Stimulated activated CD4-positive, alpha-beta T cell treated with anti-CD3 and anti-CD28 coated beads, Interleukin-4, amount 100 ng/mL, for 48 hours (primary cell): ENCODE data around the gene CRHR1.
A peak's percentile ranks its signal among the peaks of the same experiment; 100 is the strongest.
"Not testable (repeated sequence)": the region's sequence is repeated elsewhere in the genome, so short reads cannot be mapped to it uniquely, and the experiment has no call there.

Experiments used
- DNase-seq, 2 donors: peaks; one replicate each; pipeline ENCODE4 v3.0.0-alpha.2; 2020; ENCODE audit warnings: low read depth in 2 of 2

Gene CRHR1

DNA sequence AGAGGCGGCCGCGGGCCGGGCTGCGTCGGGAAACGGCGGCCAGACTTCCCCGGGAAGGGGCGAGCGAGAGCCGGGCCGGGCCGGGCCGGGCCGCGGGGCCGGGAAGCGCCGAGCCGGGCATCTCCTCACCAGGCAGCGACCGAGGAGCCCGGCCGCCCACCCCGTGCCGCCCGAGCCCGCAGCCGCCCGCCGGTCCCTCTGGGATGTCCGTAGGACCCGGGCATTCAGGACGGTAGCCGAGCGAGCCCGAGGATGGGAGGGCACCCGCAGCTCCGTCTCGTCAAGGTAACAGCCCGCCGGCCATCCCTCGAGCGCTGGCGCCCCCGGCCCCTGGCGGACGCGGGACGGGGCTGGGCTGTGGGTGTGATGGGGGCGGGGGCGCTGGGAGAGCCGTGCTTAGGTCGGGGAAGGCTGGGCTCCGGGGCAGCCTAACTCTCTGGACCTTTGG is at the start of gene CRHR1:
Gene CRHR1, plus strand, starts transcription at position 28 of the 448 bp plus-strand sequence. Its CDS starts 225 bp downstream, at position 253.
- DNase-seq, result no peak

- no peak for DNase-seq
Measured at GRCh38 chr17:45734598-45734997, 49.5 kb upstream of the CRHR1 start.

- no peak for DNase-seq
Measured at GRCh38 chr17:45735488-45735887, 48.6 kb upstream of the CRHR1 start.

GRCh38 chr17:45739786-45740185 is 44.3 kb upstream of the CRHR1 start:
- DNase-seq, result no peak

DNA sequence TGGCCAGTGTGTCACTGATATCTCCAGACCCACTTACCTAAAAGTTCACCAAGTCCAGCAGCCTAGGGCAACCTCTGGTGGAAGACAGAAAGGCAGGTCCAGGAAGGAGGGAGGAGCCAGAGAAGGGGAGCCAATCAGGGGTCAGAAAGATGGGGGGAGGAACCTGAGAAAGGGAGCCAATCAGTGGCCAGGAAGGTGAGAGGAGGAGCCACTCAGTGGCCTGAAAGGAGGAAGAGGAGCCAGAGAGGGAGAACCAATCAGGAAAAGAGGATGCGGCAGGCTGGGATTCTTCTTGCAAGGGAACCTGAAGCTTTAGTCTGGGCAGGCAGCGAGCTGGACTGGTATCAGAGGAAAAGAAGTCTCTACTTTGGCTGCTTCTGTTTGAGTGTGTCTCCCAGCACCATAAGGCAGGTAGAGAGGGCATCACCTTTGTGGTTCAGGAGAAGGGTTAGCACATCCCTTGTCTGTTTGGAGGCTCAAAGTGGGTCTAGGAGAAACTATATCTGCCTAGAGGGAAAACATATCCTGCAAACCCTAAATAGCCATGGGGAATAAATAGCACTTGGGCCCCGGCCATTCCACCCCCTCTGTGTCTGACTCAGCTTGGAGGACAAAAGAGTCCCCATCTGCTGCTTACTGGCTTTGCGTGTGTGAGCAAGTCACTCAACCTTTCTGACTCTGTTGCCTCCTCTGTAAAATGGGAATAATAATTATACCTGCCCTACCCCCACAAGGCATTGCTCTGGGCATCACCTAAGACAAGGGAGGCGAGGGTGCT is 43.4 kb upstream of the CRHR1 start:
- DNase-seq, result peak; percentile 4 to 15

- DNase-seq, result no peak
Measured at GRCh38 chr17:45742251-45742650, 41.9 kb upstream of the CRHR1 start.

DNA sequence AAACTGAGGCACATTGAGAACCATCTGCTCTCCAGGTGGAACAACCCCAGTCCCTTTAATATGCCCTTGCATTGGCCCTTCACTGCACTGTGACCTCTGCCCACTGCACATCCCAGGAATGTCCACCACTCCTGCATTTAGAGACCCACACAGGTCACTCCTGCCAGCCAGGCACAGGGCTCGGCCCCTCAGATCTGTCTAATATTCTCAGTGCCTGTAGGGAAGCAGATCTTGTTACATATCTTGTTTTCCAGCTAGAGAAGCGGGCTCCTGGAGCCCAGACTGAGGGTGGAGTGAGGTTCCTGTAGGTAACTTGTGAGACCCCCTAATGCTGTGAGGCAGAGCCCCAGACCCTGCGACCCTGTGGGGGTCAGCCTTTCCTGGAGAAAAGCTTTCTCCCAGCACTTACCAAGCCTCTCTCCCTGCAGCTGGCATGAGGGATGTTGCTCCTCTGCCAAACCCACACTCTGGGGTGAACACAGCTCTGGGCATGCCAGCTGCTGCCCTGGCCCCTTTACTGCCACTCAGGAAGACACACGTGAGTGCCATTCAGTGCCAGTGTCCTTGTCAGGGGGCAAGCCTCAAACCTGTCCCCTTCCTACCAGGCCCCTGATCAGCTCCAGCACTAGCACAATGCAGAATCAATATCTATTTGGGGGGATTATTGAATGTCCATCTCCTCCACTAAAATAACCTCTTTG is 40.3 kb upstream of the CRHR1 start:
- no peak for DNase-seq

- not testable (repeated sequence) for DNase-seq
Measured at GRCh38 chr17:45744826-45745225, 39.3 kb upstream of the CRHR1 start.

DNA sequence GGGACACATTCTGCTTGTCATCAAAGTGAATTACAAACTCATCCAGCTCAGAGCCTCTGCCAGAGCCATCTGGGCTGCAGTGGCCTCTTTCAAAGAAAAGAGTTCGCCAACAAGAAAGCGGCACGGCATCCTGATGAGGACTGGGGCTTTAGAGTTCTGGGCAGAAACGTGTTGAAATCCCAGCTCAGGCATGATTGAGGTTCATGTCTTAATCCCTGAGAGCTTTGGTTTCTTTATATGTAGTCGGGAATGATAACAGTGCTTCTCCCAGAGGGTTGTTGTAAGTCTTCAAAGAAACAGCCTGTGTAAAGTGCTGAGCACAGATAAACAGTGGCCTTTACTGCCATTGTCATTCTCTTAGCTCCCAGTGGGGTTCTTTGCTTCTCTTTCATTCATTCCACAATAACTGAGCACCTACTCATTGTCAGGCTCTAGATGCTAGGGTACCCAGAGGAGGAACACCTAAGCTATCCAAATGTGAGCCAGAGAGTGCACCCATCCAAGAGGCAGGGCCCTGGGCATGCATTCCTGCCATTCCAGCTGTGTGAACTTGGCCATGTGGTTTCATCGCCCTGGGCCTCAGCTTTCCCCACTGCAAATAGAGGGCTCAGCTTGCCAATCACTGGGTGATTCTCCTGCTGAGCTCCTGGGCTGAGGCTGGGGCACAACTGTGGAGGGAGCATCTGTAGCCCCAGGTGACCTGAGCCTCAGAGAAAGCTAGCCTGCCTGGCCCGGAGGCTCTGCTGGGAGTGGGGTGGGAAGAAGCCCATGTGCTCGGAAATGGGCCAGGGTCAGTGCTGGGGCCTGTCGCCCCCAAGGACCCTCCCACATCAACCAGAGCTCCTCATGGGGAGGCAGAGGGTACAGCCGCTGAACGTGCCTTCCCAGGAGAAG is 38.3 kb upstream of the CRHR1 start:
- no peak for DNase-seq

DNA sequence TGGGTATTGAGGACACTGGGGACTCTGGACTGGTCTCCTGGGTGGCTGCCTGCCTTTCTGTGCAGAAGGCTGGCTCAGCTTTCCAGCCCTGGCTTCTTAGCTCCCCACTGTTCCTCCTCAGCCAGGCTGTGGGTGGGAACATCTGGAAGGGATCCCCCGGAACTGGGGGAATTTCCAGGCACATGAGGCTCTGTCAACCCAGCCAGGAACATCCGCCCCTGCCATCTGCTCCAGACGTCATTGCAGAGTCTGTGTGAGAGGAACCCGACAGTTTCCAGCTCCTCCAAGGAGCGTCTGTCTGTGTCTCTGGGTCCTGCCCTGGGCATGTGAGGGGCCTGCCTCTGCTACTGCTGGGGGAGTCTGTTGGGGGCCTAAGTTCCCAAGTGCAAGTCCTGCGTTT is 36.2 kb upstream of the CRHR1 start:
- DNase-seq, result no peak

DNA sequence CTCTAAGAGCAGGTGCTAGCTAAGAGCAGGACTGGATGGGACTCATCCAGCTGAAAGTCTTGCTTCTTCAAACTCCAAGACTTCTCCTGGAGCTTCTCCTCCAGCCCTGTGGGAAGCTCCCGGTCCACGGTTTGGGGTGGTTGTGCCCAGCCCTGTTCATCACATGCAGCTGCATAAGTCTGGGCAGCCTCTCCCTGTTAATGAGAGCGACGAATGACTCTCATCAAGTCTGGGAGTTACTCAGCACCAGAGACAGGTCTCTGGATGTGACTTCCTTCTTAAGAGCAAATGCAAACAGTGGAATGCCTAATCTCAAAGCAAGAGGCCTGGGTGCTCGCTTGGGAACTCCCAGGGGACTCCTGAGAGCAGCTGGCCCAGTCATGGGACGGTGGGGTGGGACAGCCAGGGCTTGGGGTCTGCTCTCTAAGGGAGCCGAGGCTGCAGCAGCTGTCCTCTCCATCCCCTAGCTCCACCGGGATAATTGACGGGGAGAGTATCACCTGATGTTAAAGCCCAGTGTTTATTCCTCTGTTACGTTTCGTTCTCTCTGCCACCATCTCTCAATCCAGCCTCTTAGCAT is 35.3 kb upstream of the CRHR1 start:
- no peak for DNase-seq

- no peak for DNase-seq
Measured at GRCh38 chr17:45749831-45750335, 34.2 kb upstream of the CRHR1 start.

GRCh38 chr17:45750779-45751440 is 33.2 kb upstream of the CRHR1 start:
- DNase-seq, result no peak

GRCh38 chr17:45751466-45751865 is 32.7 kb upstream of the CRHR1 start:
- DNase-seq, result no peak

GRCh38 chr17:45752246-45752645 is 31.9 kb upstream of the CRHR1 start:
- no peak for DNase-seq

DNA sequence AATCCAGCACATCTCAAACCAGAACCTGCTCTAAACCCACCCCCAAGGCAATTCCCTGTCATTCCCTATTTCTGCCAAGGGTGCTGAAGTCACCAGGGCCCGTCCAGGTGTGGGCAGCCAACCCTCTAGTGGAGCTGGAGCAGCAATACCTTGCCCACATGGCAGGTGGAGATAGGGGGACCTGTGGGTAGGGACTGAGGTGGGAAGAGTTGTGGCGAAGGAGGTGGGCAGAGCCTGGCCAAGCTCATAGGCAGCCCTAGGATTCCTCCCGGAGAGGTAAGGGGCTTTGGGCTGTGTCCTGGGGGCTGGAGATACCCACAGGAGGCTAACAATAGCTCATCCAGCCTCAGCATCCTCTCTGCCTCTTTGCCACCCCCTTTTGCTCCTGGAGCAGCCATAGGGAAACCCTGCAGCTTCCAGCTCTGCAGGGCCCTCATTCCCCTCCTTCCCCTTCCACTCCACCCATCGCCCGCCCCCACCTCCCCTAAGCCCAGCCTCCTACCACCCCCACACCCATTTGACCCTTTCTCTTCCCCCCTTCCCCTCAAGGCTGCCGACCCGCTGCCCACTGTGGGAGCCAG is 30.4 kb upstream of the CRHR1 start:
- DNase-seq, result no peak

DNA sequence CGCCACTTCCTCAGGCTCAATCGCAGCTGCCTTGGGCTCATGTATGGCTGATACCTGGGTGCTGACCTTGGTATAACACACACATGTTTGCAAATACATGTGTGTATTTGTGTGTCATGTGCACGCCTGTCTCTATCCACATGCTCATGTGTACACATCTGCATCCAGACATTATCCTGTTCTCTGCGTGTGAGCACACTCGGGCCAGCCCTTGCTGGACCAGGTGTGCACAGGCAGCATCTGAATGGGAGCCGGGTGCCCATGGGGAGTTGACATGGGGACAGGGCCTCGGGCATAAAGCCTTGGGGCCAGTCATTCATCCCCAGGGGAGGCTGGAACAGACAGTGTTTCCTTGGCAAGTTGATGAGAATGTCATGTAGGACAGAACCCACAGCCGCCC is 29.1 kb upstream of the CRHR1 start:
- DNase-seq, result no peak

DNA sequence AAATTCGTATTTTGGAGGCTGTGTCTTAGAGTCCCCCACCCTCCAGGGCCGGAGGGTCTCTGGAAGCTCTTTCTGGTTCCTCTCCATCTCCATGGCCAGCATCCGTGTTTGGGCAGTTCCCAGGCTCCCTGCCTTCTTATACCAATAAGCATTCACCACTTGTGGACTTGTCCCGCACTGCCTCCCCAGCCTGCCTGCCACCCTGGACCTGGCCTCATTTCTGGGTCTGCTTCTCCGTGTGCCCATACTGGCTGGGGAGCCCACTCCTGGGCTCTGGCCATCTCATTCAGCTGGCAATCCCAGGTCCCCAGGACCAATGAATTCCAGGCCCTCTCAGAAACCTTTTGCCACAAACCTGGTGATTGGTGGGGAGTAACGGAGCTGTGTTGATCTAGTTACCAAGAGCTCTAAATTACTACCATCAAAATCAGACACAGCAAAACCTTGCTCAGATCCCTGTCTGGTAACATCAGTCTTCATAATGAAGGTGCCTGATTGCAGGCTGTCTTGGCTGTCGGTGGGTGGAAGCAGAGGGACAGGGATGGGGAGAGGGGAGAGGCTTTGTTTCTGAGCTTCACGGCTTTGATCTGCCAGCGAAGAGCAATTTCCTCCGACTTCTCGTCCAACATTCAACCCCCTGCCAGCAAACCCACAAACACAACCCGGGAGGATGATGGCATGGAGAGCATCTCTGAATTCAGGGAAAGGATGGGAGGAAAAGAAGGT is 27.7 kb upstream of the CRHR1 start:
- DNase-seq, result no peak

- DNase-seq, result no peak
Measured at GRCh38 chr17:45757431-45758218, 26.5 kb upstream of the CRHR1 start.
